Measurements from ENCODE around the gene NEK3. TPM values are rescaled to one million over a fixed set of nuclear protein-coding genes. Genes with fewer than 3 reads are reported as not detected.

Gene NEK3
- total and polyA plus RNA-seq, 2 of the 4 experiments (the other 2 are of a cell fraction), result 3.6 to 9.2 TPM

- Histone ChIP-seq H3K9me1 (ENCODE audit: insufficient read depth, low read length) (no peaks in the 10 kb centered on the region; the same call in 1 of the 2 replicates), H3K79me1 (ENCODE audit: low read depth in 1 of 2, low read length in 2 of 2) (no peaks in the 10 kb centered on the region), H3K4ac (ENCODE audit: low read depth, low read length) (no peak overlapping the region), H2BK5ac (ENCODE audit: low read depth, low read length, poor library complexity, severe bottlenecking) (no peak overlapping the region), H2BK120ac (ENCODE audit: low read depth, low read length) (no peak overlapping the region), H2BK15ac (ENCODE audit: low read depth, low read length) (no peak overlapping the region), H3K4me1 (ENCODE audit: control insufficient read depth, insufficient read depth, low read length) (no peaks in the 10 kb centered on the region), H3K4me3 (ENCODE audit: insufficient read depth, low read depth, low read length) (no peak overlapping the region), H3K36me3 (ENCODE audit: control insufficient read depth, insufficient read depth, low read length) (peaks cover 13% of the 10 kb centered on the region), H4K20me1 (ENCODE audit: insufficient read depth, low read length) (no peaks in the 10 kb centered on the region), H3K18ac (ENCODE audit: low read depth, low read length) (no peak overlapping the region), H3K27me3 (ENCODE audit: control insufficient read depth, insufficient read depth, low read length) (no peaks in the 10 kb centered on the region), H3K14ac (replicated peaks; ENCODE audit: low read depth, low read length) (no peak overlapping the region), H3K4me2 (ENCODE audit: low read depth, low read length) (no peak overlapping the region), H4K8ac (ENCODE audit: low read depth in 2 of 2, low read length in 2 of 2) (no peak overlapping the region), H3K27ac (ENCODE audit: insufficient read depth, low read length) (no peak overlapping the region), H3K9me3 (ENCODE audit: control insufficient read depth, insufficient read depth, low read length) (no peaks in the 10 kb centered on the region), H3K23ac (ENCODE audit: low read depth, low read length) (no peak overlapping the region), H3K9ac (ENCODE audit: low read depth, low read length) (no peak overlapping the region), H4K5ac (ENCODE audit: low read depth, low read length) (no peak overlapping the region), H2AK9ac (replicated peaks; ENCODE audit: low read depth, low read length, poor library complexity) (no peak overlapping the region), H2AFZ (replicated peaks; ENCODE audit: low read length, poor library complexity) (no peak overlapping the region), H2AK5ac (ENCODE audit: low read depth, low read length) (no peak overlapping the region), H2BK20ac (ENCODE audit: low read depth, low read length) (no peak overlapping the region), H3K56ac (ENCODE audit: extremely low read depth, insufficient read depth, low read length) (no peak overlapping the region), H4K91ac (ENCODE audit: insufficient read depth, low read depth, low read length) (no peak overlapping the region)
- TF ChIP-seq CHD1 (IDR thresholded peaks at IDR 0.05; ENCODE audit: low read depth, low read length) (no peak), ELK1 (IDR thresholded peaks at IDR 0.05; ENCODE audit: borderline replicate concordance, low read depth, low read length) (no peak), BHLHE40 (IDR thresholded peaks at IDR 0.05; ENCODE audit: low read depth, low read length) (no peak), CEBPB (IDR thresholded peaks at IDR 0.05; ENCODE audit: low read depth, low read length) (no peak), RAD21 (IDR thresholded peaks at IDR 0.05; ENCODE audit: low read length) (no peak), RFX5 (IDR thresholded peaks at IDR 0.05; ENCODE audit: low read depth, low read length) (no peak), NFE2L2 (IDR thresholded peaks at IDR 0.05; ENCODE audit: low read depth, low read length) (no peak), MAFK (IDR thresholded peaks at IDR 0.05; ENCODE audit: low read depth, low read length) (no peak), POLR2A (IDR thresholded peaks at IDR 0.05; ENCODE audit: low read depth, low read length) (no peak), RCOR1 (IDR thresholded peaks at IDR 0.05; ENCODE audit: insufficient replicate concordance, low read length) (no peak)
- TF ChIP-seq, protein P1, sequence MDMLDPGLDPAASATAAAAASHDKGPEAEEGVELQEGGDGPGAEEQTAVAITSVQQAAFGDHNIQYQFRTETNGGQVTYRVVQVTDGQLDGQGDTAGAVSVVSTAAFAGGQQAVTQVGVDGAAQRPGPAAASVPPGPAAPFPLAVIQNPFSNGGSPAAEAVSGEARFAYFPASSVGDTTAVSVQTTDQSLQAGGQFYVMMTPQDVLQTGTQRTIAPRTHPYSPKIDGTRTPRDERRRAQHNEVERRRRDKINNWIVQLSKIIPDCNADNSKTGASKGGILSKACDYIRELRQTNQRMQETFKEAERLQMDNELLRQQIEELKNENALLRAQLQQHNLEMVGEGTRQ (IDR thresholded peaks at IDR 0.05; ENCODE audit: low read depth, low read length), result no peak
- TF ChIP-seq, protein P2, sequence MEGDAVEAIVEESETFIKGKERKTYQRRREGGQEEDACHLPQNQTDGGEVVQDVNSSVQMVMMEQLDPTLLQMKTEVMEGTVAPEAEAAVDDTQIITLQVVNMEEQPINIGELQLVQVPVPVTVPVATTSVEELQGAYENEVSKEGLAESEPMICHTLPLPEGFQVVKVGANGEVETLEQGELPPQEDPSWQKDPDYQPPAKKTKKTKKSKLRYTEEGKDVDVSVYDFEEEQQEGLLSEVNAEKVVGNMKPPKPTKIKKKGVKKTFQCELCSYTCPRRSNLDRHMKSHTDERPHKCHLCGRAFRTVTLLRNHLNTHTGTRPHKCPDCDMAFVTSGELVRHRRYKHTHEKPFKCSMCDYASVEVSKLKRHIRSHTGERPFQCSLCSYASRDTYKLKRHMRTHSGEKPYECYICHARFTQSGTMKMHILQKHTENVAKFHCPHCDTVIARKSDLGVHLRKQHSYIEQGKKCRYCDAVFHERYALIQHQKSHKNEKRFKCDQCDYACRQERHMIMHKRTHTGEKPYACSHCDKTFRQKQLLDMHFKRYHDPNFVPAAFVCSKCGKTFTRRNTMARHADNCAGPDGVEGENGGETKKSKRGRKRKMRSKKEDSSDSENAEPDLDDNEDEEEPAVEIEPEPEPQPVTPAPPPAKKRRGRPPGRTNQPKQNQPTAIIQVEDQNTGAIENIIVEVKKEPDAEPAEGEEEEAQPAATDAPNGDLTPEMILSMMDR (conservative IDR thresholded peaks at IDR 0.05; ENCODE audit: low read depth, low read length), result no peak
- DNase-seq (no peak), ATAC-seq (ENCODE audit: low read depth) (no peak)
- no TSS peak for BruUV-seq (replicated peaks)
- ChIA-PET POLR2A (ENCODE audit: unreplicated experiment) (no interaction called here), CTCF (no interaction called here)
- dilution Hi-C loops (cut with HindIII; ENCODE audit: low sequenced_read_pairs, unreplicated experiment) (no loop called here), intact Hi-C loops (cut with micrococcal nuclease) (no loop called here), in situ Hi-C loops (cut with MboI; ENCODE audit: low sequenced_read_pairs) (loop anchor here (25.0 kb wide), 1 partner anchor 718 kb away; no protein-coding TSS in a partner anchor)
Measured at GRCh38 chr13:52130641-52131040, 28.8 kb downstream of the NEK3 start.
